HG02870 (cell line): Measurements from ENCODE around the gene SKOR2.

Experiments used
- ATAC-seq: cut with Tn5 transposase; IDR thresholded peaks from one replicate; pipeline ENCODE4 v1.9.1; 2021; ENCODE audit warnings: mild to moderate bottlenecking, moderate library complexity; ENCODE audit not compliant: unreplicated experiment

SKOR2 gene

GRCh38 chr18:47251289-47252120, at the start of gene SKOR2:
TSS of gene SKOR2 (minus strand) at chr18:47251660. CDS start at chr18:47249183, 2,477 bp downstream.
- no peak for ATAC-seq

DNA sequence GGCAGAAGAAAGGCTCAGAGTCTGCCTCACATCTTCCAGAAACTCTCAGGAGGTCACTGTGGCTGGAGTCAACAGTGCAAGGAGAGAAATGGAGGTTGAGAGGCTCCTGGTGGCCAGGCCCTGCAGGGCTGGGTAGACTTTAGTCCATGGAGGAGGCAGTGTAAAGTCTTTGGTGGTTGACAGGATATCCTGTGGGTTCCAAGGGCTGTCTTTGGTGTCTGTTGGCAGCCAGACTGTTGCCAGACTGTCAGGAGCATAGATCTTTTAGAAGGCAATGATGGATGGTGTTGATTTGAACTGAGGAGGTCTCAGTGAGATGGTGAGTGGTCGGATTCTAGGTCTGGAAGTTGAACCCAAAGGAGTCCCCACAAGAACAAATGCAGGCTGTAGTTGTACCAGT, 45.0 kb upstream of the SKOR2 start:
- no peak for ATAC-seq

GRCh38 chr18:47294801-47295200, 43.3 kb upstream of the SKOR2 start:
- no peak for ATAC-seq

DNA sequence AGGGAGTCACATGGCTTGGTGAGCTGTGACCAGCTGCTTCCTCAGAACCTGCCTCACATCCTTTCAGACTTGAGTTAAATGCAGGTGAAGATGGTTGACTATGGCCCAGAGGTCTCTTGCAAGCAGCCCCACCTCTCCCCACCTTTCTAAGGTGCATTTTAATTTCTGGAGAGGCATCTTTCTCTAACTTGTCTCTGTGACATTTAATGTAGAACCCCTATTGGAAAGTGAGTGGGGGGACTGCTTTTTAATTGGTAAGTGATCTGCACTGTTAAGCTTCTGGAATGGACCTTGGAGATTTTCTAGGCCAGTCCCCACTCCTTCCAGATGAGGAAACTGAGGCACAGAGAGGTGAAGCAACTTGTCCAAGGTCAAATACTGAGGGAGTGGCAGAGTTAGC, 37.3 kb upstream of the SKOR2 start:
- no peak for ATAC-seq

GRCh38 chr18:47287911-47288585, 36.6 kb upstream of the SKOR2 start:
- ATAC-seq = no peak

- no peak for ATAC-seq
These were observed 35.4 kb upstream of the SKOR2 start for GRCh38 chr18:47286776-47287410.

GRCh38 chr18:47285456-47285855, 34.0 kb upstream of the SKOR2 start:
- no peak for ATAC-seq

- no peak for ATAC-seq
These were observed 33.4 kb upstream of the SKOR2 start for GRCh38 chr18:47284721-47285395.

GRCh38 chr18:47283476-47283875, 32.0 kb upstream of the SKOR2 start:
- no peak for ATAC-seq

DNA sequence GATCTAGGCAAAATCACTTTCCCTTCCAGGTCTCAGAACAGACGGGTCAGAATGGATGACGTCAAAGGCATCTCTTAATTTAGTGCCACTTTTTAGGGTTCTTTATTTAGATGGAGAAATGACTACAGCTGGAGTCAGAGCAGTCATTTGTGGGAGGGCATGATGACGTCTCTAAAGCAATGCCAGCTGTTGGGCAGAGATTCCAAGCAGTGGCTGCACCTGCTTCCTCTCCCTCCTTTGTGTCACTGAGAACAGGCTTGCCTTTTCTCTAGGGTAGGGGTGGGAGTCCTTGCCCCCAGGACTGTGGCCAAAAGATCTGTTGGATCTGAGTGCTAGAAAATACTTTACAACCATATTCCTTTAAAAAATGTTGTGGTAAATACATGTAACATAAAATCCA, 28.7 kb upstream of the SKOR2 start:
- ATAC-seq = no peak

GRCh38 chr18:47274961-47275360, 23.5 kb upstream of the SKOR2 start:
- no peak for ATAC-seq

- no peak for ATAC-seq
These were observed 13.7 kb upstream of the SKOR2 start for GRCh38 chr18:47265197-47265596.

DNA sequence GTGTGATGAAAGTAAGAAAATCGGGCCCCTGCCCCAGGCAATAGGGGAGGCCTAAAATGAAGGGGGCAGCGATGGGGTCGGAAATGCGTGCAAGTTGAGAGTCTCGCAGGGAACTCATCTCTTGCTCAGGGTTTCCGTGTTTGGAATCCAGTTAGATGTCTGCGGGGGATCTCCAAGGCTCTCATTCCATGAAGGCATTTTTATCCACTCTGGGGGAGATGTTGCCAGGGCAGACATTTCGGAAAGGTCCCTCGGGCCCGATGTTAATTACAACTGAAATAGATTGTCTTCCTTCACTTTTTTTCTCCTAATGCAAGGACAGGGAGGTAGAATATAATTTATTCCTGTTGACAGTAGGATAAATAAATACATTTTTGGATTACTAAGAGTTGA, 12.8 kb upstream of the SKOR2 start:
- ATAC-seq = no peak

GRCh38 chr18:47263430-47264307, 12.2 kb upstream of the SKOR2 start:
- ATAC-seq = no peak

DNA sequence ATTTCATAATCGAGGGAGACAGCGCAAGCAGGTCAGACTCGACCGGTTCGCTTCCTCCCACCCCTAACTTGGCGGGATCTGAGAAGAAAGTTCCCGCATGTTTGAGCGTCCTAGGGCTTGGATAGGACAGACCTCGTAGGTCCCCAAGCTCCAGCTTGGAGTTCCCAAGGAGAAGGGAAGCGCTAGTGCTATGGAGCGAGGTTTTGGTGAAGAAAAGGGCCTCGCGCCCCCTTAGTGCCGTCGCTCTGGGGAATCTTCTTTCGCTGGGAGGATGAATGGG, 11.6 kb upstream of the SKOR2 start:
- no peak for ATAC-seq

GRCh38 chr18:47262301-47263149, 11.1 kb upstream of the SKOR2 start:
- no peak for ATAC-seq

GRCh38 chr18:47261902-47262300, 10.4 kb upstream of the SKOR2 start:
- ATAC-seq = no peak

DNA sequence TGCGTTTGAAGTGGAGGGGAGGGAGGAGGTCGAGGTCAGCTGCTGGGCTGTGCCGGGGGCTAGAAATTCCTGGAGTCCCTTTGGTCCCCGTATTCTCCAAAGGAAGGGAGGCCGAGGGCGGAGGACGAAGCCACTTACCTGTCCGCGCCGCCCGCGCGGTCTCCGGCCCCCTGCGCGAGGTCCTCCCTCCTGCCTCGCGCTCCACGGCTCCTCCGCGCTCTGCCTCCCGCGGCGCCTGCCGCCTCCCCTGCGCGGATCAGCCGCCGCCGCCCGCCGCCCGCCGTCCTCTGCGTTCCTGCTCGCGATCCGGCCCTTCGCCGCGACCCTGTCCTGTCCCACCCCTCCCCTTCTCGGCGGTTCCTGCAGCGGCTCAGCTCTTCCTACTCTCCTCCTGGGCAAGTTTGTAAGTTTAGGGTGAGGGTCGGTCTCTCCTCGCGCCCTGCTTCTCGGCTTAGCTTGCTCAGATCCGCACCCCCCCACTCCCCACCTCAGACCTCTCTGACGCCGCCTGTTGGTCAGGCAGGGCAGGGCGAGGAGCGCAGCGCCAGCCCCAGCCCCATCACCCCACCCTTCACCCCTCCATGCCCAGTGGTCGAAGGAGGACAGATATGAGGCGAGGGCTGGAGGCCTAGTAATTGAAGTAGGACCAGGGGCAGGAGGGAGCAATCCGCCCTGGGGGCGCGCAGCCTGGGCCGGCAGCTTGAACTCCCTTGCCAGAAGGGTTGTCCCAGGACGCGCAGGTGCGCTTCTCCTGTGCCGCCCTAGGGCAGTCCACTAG, 9.7 kb upstream of the SKOR2 start:
- ATAC-seq = no peak
